ENCODE data around the gene GUCY1A1. TPM values are rescaled to one million over a fixed set of nuclear protein-coding genes. Genes with fewer than 3 reads are reported as not detected.

GUCY1A1 gene
- total RNA-seq, 1 experiment from 2014 or later = not detected

DNA sequence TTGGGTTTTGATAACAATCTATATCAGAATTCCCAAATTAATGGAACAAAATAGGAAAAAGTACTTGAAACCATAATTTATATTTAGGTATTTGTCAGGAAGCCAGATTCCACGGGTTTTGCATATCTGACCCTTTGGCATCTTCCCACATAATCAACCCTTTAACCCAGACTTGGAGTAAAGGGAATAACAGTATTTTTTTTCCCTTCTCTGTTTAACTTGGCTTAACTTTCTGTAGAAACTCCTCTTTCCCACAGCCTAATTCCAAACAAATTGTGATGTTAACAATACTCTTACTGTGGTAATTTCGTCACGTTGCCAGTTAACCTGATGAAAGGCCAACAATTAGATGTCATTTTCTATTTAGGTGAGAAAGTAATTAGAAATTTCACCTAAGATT is 49.4 kb upstream of the GUCY1A1 start:
- Histone ChIP-seq H3K4me1 (ENCODE audit: control insufficient read depth in 1 of 2, insufficient read depth in 2 of 2, low read length in 2 of 2) (no peaks in the 10 kb centered on the region), H2AFZ (ENCODE audit: low read depth, low read length, poor library complexity, severe bottlenecking) (no peak overlapping the region), H3K36me3 (ENCODE audit: control insufficient read depth in 1 of 2, insufficient read depth in 2 of 2, low read length in 2 of 2) (no peaks in the 10 kb centered on the region), H3K9ac (ENCODE audit: low read length) (no peak overlapping the region), H3K4me2 (ENCODE audit: low read length) (no peak overlapping the region), H3K27me3 (ENCODE audit: insufficient read depth, low read length) (no peaks in the 10 kb centered on the region), H3K79me2 (ENCODE audit: insufficient read depth, low read length) (no peaks in the 10 kb centered on the region), H3K27ac (ENCODE audit: low read depth, low read length) (no peak overlapping the region), H3K4me3 (replicated peaks in 1 of 2; ENCODE audit: low read depth in 1 of 2, low read length in 2 of 2) (no peak overlapping the region), H4K20me1 (ENCODE audit: insufficient read depth) (no peaks in the 10 kb centered on the region), H3K9me3 (ENCODE audit: control insufficient read depth in 1 of 2, insufficient read depth in 1 of 2, low read depth in 1 of 2, low read length in 2 of 2) (no peaks in the 10 kb centered on the region), H3K9me2 (ENCODE audit: insufficient read depth) (no peaks in the 10 kb centered on the region)
- ChIA-PET CTCF (no interaction called here), RAD21 (ENCODE audit: low non-redundant PET in 1 of 2, low total read pairs in 2 of 2, uncharacterized antibody in 2 of 2, unreplicated experiment in 2 of 2) (no interaction called here), POLR2A (no interaction called here)
- no peak for ATAC-seq
- no TSS peak for BruUV-seq (replicated peaks)
- no peak for DNase-seq (ENCODE audit: low read depth, low spot score)
- TF ChIP-seq EZH2 (IDR thresholded peaks at IDR 0.05) (no peak), SRF (IDR thresholded peaks at IDR 0.05; ENCODE audit: low read depth) (no peak), SIN3A (IDR thresholded peaks at IDR 0.05; ENCODE audit: low read depth) (no peak), POLR2A (IDR thresholded peaks at IDR 0.05; ENCODE audit: borderline replicate concordance, extremely low read depth, insufficient read depth, insufficient read length) (no peak)
- intact Hi-C loops (cut with micrococcal nuclease) = no loop called here

DNA sequence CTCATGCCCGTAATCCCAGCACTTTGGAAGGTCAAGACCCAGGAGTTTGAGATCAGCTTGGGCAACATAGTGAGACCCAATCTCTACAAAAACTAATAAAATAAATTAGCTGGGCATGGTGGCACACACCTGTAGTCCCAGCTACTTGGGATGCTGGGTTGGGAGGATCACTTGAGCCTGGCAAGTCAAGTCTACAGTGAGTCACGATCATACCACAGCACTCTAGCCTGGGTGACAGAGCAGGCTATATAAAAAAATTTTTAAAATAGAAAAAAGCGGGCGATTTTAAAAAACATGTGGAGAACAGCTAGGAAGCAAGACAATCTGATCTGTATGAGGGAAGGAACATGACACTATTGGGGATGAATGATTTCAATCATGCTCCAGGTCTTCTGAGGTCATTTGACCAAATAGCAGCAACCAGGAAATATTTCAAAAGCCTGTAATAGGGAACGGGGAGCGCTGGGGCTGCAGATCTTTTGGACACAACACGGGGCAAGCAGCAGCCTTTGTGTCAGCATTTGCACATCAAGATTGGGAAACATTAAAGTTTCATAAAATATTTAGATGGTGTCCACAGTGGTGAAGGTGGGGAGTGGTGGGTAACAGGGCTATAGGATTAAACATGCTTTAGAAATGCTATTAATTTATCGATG is 48.3 kb upstream of the GUCY1A1 start:
- intact Hi-C loops (cut with micrococcal nuclease) = no loop called here
- CTCF ChIA-PET = no interaction called here
- BruUV-seq (replicated peaks) = no TSS peak
- TF ChIP-seq, protein P1, sequence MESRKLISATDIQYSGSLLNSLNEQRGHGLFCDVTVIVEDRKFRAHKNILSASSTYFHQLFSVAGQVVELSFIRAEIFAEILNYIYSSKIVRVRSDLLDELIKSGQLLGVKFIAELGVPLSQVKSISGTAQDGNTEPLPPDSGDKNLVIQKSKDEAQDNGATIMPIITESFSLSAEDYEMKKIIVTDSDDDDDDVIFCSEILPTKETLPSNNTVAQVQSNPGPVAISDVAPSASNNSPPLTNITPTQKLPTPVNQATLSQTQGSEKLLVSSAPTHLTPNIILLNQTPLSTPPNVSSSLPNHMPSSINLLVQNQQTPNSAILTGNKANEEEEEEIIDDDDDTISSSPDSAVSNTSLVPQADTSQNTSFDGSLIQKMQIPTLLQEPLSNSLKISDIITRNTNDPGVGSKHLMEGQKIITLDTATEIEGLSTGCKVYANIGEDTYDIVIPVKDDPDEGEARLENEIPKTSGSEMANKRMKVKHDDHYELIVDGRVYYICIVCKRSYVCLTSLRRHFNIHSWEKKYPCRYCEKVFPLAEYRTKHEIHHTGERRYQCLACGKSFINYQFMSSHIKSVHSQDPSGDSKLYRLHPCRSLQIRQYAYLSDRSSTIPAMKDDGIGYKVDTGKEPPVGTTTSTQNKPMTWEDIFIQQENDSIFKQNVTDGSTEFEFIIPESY (IDR thresholded peaks at IDR 0.05; ENCODE audit: extremely low read depth, insufficient replicate concordance, low read length) = no peak
- TF ChIP-seq, protein P2, sequence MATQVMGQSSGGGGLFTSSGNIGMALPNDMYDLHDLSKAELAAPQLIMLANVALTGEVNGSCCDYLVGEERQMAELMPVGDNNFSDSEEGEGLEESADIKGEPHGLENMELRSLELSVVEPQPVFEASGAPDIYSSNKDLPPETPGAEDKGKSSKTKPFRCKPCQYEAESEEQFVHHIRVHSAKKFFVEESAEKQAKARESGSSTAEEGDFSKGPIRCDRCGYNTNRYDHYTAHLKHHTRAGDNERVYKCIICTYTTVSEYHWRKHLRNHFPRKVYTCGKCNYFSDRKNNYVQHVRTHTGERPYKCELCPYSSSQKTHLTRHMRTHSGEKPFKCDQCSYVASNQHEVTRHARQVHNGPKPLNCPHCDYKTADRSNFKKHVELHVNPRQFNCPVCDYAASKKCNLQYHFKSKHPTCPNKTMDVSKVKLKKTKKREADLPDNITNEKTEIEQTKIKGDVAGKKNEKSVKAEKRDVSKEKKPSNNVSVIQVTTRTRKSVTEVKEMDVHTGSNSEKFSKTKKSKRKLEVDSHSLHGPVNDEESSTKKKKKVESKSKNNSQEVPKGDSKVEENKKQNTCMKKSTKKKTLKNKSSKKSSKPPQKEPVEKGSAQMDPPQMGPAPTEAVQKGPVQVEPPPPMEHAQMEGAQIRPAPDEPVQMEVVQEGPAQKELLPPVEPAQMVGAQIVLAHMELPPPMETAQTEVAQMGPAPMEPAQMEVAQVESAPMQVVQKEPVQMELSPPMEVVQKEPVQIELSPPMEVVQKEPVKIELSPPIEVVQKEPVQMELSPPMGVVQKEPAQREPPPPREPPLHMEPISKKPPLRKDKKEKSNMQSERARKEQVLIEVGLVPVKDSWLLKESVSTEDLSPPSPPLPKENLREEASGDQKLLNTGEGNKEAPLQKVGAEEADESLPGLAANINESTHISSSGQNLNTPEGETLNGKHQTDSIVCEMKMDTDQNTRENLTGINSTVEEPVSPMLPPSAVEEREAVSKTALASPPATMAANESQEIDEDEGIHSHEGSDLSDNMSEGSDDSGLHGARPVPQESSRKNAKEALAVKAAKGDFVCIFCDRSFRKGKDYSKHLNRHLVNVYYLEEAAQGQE (IDR thresholded peaks at IDR 0.05; ENCODE audit: low read depth) = no peak
- no peak for TF ChIP-seq YY1 (IDR thresholded peaks at IDR 0.05; ENCODE audit: extremely low read depth, insufficient replicate concordance, low read depth, low read length)
- no peak for TF ChIP-seq EGR1 (IDR thresholded peaks at IDR 0.05; ENCODE audit: low read depth)
- TF ChIP-seq ZFX (IDR thresholded peaks at IDR 0.05) = no peak
- TF ChIP-seq POLR2A (IDR thresholded peaks at IDR 0.05; ENCODE audit: borderline replicate concordance, extremely low read depth, insufficient read depth, insufficient read length) = no peak
- TF ChIP-seq SP1 (IDR thresholded peaks at IDR 0.05; ENCODE audit: low read depth) = no peak
- TF ChIP-seq, protein P3, sequence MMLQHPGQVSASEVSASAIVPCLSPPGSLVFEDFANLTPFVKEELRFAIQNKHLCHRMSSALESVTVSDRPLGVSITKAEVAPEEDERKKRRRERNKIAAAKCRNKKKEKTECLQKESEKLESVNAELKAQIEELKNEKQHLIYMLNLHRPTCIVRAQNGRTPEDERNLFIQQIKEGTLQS (IDR thresholded peaks at IDR 0.05) = no peak
- no peak for TF ChIP-seq EZH2phosphoT487 (IDR thresholded peaks at IDR 0.05; ENCODE audit: borderline replicate concordance)
- no peak for TF ChIP-seq FOSL1 (IDR thresholded peaks at IDR 0.05; ENCODE audit: low read depth)
- TF ChIP-seq TCF7L2 (IDR thresholded peaks at IDR 0.05; ENCODE audit: borderline replicate concordance, extremely low read depth, insufficient read depth, insufficient read length) = no peak
- TF ChIP-seq, protein P4, sequence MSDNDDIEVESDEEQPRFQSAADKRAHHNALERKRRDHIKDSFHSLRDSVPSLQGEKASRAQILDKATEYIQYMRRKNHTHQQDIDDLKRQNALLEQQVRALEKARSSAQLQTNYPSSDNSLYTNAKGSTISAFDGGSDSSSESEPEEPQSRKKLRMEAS (IDR thresholded peaks at IDR 0.05) = no peak
- TF ChIP-seq SIN3A (IDR thresholded peaks at IDR 0.05; ENCODE audit: low read depth) = no peak

More for the DNA sequence above, 48.3 kb upstream of the GUCY1A1 start:
- no peak overlapping the region for H2AFZ ChIP-seq (ENCODE audit: low read depth, low read length, poor library complexity, severe bottlenecking)
- H3K4me2 ChIP-seq (ENCODE audit: low read length) = no peak overlapping the region
- no peaks in the 10 kb centered on the region for H3K36me3 ChIP-seq (ENCODE audit: control insufficient read depth in 1 of 2, insufficient read depth in 2 of 2, low read length in 2 of 2)
- no peak for DNase-seq (ENCODE audit: low read depth, low spot score)
- no peak overlapping the region for H3K4me3 ChIP-seq (replicated peaks in 1 of 2; ENCODE audit: low read depth in 1 of 2, low read length in 2 of 2)
- H3K79me2 ChIP-seq (ENCODE audit: insufficient read depth, low read length) = no peaks in the 10 kb centered on the region
- H3K27me3 ChIP-seq (ENCODE audit: insufficient read depth, low read length) = no peaks in the 10 kb centered on the region
- no peak overlapping the region for H3K9ac ChIP-seq (ENCODE audit: low read length)
- H3K9me2 ChIP-seq (ENCODE audit: insufficient read depth) = no peaks in the 10 kb centered on the region
- H3K27ac ChIP-seq (ENCODE audit: low read depth, low read length) = no peak overlapping the region
- H3K9me3 ChIP-seq (ENCODE audit: control insufficient read depth in 1 of 2, insufficient read depth in 1 of 2, low read depth in 1 of 2, low read length in 2 of 2) = no peaks in the 10 kb centered on the region
- H3K4me1 ChIP-seq (ENCODE audit: control insufficient read depth in 1 of 2, insufficient read depth in 2 of 2, low read length in 2 of 2) = no peaks in the 10 kb centered on the region
- H4K20me1 ChIP-seq (ENCODE audit: insufficient read depth) = no peaks in the 10 kb centered on the region
- no peak for ATAC-seq
- ChIA-PET RAD21 (ENCODE audit: low non-redundant PET in 1 of 2, low total read pairs in 2 of 2, uncharacterized antibody in 2 of 2, unreplicated experiment in 2 of 2) (no interaction called here), POLR2A (no interaction called here)

Measured in HCT116 (cell line).